Smooth muscle cell of the pulmonary artery (primary cell): ENCODE results near the gene ISYNA1. TPM values are rescaled to one million over a fixed set of nuclear protein-coding genes. Genes with fewer than 3 reads are reported as not detected.

ENCODE experiments used
- total RNA-seq: library from RNA; depleted of rRNA; stranded (reverse); fragments of >200 nt; gene quantifications from 2 replicates; pipeline ENCODE4 v1.2.3, GENCODE V29; 2014

Gene ISYNA1
- 16.9 and 63.8 TPM in 2 replicates for total RNA-seq

GRCh38 chr19:18437491-18438330 lies at the start of gene ISYNA1:
Gene ISYNA1, minus strand, starts transcription at chr19:18438133. Its CDS starts 154 bp downstream, at chr19:18437979.

DNA sequence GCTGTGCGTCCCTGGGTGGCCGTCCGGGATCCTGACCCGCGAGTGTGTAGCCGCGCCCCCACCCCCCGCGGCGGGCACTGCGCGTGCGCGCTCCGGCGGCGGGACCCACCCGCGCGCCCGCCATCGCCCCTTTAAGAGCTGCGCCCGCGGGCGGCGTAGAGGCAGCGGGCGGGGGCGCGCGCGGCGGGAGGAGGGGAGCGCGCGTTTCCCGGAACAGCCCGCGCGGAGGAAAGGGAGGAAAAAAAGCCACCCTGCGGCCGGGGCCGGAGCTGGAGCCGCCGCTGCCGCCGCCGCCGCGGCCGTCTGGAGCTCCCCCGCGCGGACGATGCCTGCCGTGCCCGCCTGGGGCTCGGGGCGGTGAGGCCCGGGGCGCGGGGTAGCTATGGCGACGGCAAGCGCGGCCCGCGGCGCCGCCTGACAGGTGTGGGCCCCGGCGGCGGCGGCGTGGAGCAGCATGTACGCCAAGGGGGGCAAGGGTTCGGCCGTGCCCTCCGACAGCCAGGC lies 18.7 kb downstream of the ISYNA1 start, which contains the start of gene SSBP4:
TSS of gene SSBP4 (plus strand) at position 204 of the 504 bp plus-strand sequence. CDS start at position 455, 251 bp downstream.

GRCh38 chr19:18397242-18398202 lies 40.4 kb downstream of the ISYNA1 start, which contains the start of gene LRRC25:
Gene LRRC25, minus strand, starts transcription at chr19:18397622. Its CDS starts 659 bp downstream, at chr19:18396963.

GRCh38 chr19:18385675-18386542 lies 52.0 kb downstream of the ISYNA1 start, which contains the start of gene GDF15:
Gene GDF15, plus strand, starts transcription at chr19:18386158. Its CDS starts 32 bp downstream, at chr19:18386190.

Other genes with a start within 250 kb of the ISYNA1 start
- 4.4 and 7.6 TPM in 2 replicates for gene MPV17L2, start 244.9 kb downstream of the ISYNA1 start, total RNA-seq
- 8.6 and 10.4 TPM in 2 replicates for gene RAB3A, start 234.1 kb downstream of the ISYNA1 start, total RNA-seq
- 4.5 and 21.3 TPM in 2 replicates for gene PDE4C, start 211.7 kb downstream of the ISYNA1 start, total RNA-seq
- 0.33 and 1.1 TPM in 2 replicates for gene IQCN, start 163.7 kb downstream of the ISYNA1 start, total RNA-seq
- 146 and 216 TPM in 2 replicates for gene JUND, start 156.5 kb downstream of the ISYNA1 start, total RNA-seq
- gene LSM4, start 115.1 kb downstream of the ISYNA1 start, total RNA-seq = 85.4 and 90.5 TPM in 2 replicates
- gene PGPEP1, start 97.5 kb downstream of the ISYNA1 start, total RNA-seq = 53.4 and 53.7 TPM in 2 replicates
- 78.5 and 124 TPM in 2 replicates for gene GDF15, start 52.0 kb downstream of the ISYNA1 start, total RNA-seq
- gene LRRC25, start 40.5 kb downstream of the ISYNA1 start, total RNA-seq = 0.07 TPM in 2 replicates
- 50.0 and 70.0 TPM in 2 replicates for gene SSBP4, start 18.7 kb downstream of the ISYNA1 start, total RNA-seq
- gene ELL, start 83.9 kb upstream of the ISYNA1 start, total RNA-seq = 15.2 and 15.3 TPM in 2 replicates
- gene FKBP8, start 105.4 kb upstream of the ISYNA1 start, total RNA-seq = 299 and 304 TPM in 2 replicates
- gene KXD1, start 119.7 kb upstream of the ISYNA1 start, total RNA-seq = 70.5 and 81.7 TPM in 2 replicates
- 599 and 748 TPM in 2 replicates for gene UBA52, start 133.7 kb upstream of the ISYNA1 start, total RNA-seq
- gene REX1BD, start 150.7 kb upstream of the ISYNA1 start, total RNA-seq = 32.8 and 34.7 TPM in 2 replicates
- gene CRLF1, start 168.7 kb upstream of the ISYNA1 start, total RNA-seq = 68.1 and 189 TPM in 2 replicates
- gene TMEM59L, start 174.7 kb upstream of the ISYNA1 start, total RNA-seq = 4.1 and 6.5 TPM in 2 replicates
- 13.8 and 14.5 TPM in 2 replicates for gene KLHL26, start 198.9 kb upstream of the ISYNA1 start, total RNA-seq
- 4.2 and 5.3 TPM in 2 replicates for gene CRTC1, start 245.5 kb upstream of the ISYNA1 start, total RNA-seq